T-cell (primary cell): ENCODE results near the gene RAX2. TPM values are rescaled to one million over a fixed set of nuclear protein-coding genes. Genes with fewer than 3 reads are reported as not detected.
A peak's percentile ranks its signal among the peaks of the same experiment; 100 is the strongest.

ENCODE experiments used
- ATAC-seq, 4 experiments: fragments of 200-7000 bp in 3 of 4; fragments of 150-1000 bp in 1 of 4; cut with Tn5 transposase; replicated peaks in 1 of 4; 1 replicate in 3 of 4; 2 replicates in 1 of 4; pipeline ENCODE4 v1.10.0; 2021; ENCODE audit warnings: moderate library complexity in 3 of 4, mild to moderate bottlenecking in 2 of 4, moderate number of reproducible peaks in 1 of 4
- CTCF ChIA-PET, 2 donors: fragments of 300-600 bp; sonication (Branson Sonifier 250); formaldehyde crosslinking; loops; one replicate each; lab custom pipeline; 2022; ENCODE audit warnings: antibody characterized with exemption in 2 of 2; lab: Charles Lee
- POLR2A ChIA-PET, 2 donors: fragments of 300-600 bp; sonication (Branson Sonifier 250); formaldehyde crosslinking; loops; one replicate each; lab custom pipeline; 2022; ENCODE audit warnings: antibody characterized with exemption in 2 of 2; lab: Charles Lee
- DNase-seq, 35 experiments: peaks; one replicate each; pipeline versions ENCODE4 v3.0.0 to v3.0.0-alpha.2; 2013 to 2023
- H3K27ac ChIP-seq: one replicate; pipeline ENCODE4 v1.5.1; 2013; ENCODE audit warnings: low read length
- H3K27me3 ChIP-seq, 2 experiments: replicated peaks in 1 of 2; 1 replicate in 1 of 2; 2 replicates in 1 of 2; pipeline versions ENCODE4 v1.6.1 to v1.7.0; 2013; ENCODE audit warnings: low read length in 1 of 2, mixed read lengths in 1 of 2; ENCODE audit not compliant: control insufficient read depth in 2 of 2, insufficient read depth in 2 of 2; ENCODE audit errors: extremely low read depth in 1 of 2
- H3K36me3 ChIP-seq, 2 donors: 1 replicate in 1 of 2; 2 replicates in 1 of 2; pipeline versions ENCODE4 v1.6.1 to v1.7.0; 2013; ENCODE audit warnings: low read length in 1 of 2; ENCODE audit not compliant: control insufficient read depth in 2 of 2, insufficient read depth in 1 of 2; ENCODE audit errors: extremely low read depth in 1 of 2
- H3K4me1 ChIP-seq, 2 experiments: 1 replicate in 1 of 2; 2 replicates in 1 of 2; pipeline versions ENCODE4 v1.6.1 to v1.7.0; 2013; ENCODE audit warnings: low read length in 2 of 2, mixed read lengths in 1 of 2; ENCODE audit not compliant: insufficient read depth in 2 of 2, control insufficient read depth in 1 of 2; ENCODE audit errors: extremely low read depth in 1 of 2
- H3K4me3 ChIP-seq, 2 donors: 1 replicate in 1 of 2; 2 replicates in 1 of 2; pipeline versions ENCODE4 v1.5.1 to v1.7.0; 2013; ENCODE audit warnings: mild to moderate bottlenecking in 2 of 2, low read length in 1 of 2, moderate library complexity in 1 of 2; ENCODE audit not compliant: control insufficient read depth in 1 of 2; ENCODE audit errors: extremely low read depth in 1 of 2
- H3K9me3 ChIP-seq: 2 replicates; pipeline ENCODE4 v1.7.0; 2013
- H3K27ac Mint-ChIP-seq, 2 donors: one replicate each; pipeline ENCODE4 v1.8.0; 2020 to 2021; ENCODE audit warnings: mild to moderate bottlenecking in 2 of 2, mixed read lengths in 2 of 2
- H3K27me3 Mint-ChIP-seq, 2 donors: one replicate each; pipeline ENCODE4 v1.8.0; 2021 to 2022; ENCODE audit warnings: mixed read lengths in 2 of 2
- H3K36me3 Mint-ChIP-seq: one replicate; pipeline ENCODE4 v1.8.0; 2021; ENCODE audit warnings: mixed read lengths
- H3K4me1 Mint-ChIP-seq, 3 donors: one replicate each; pipeline ENCODE4 v1.8.0; 2020 to 2022; ENCODE audit warnings: mixed read lengths in 3 of 3, mild to moderate bottlenecking in 1 of 3
- H3K4me3 Mint-ChIP-seq, 3 donors: one replicate each; pipeline ENCODE4 v1.8.0; 2020 to 2022; ENCODE audit warnings: mild to moderate bottlenecking in 3 of 3, mixed read lengths in 3 of 3, moderate library complexity in 3 of 3
- H3K9me3 Mint-ChIP-seq, 3 donors: one replicate each; pipeline ENCODE4 v1.8.0; 2020 to 2022; ENCODE audit warnings: mixed read lengths in 3 of 3
- WGBS: methylation state at CpG from one replicate; pipeline ENCODE4 v1.1.5; 2013; ENCODE audit warnings: missing lambda C conversion rate; ENCODE audit not compliant: insufficient coverage; 5-methylcytosine and 5-hydroxymethylcytosine counted together
- total RNA-seq, 35 experiments: library from RNA in 6 of 35; stranded (reverse) in 6 of 35; fragments of 120-200 nt in 1 of 35; gene quantifications; one replicate each; pipeline versions ENCODE4 v1.2.1 to v1.2.4 and lab custom pipeline; 2013 to 2026

RAX2 gene
- total RNA-seq, 5 donors from 2014 or later (not counting 1 experiment from before 2014, with no cell fraction given) = not detected

- Mint-ChIP-seq H3K27me3 (peaks cover 0 to 4% of the 10 kb centered on the region in 2 donors), H3K27ac (peak overlapping the region in 1 of 2 donors; percentile 53), H3K4me1 (peaks cover 16 to 25% (median 16%) of the 10 kb centered on the region in 3 donors), H3K36me3 (no peaks in the 10 kb centered on the region), H3K4me3 (peak overlapping the region in 2 of 3 donors; percentile 59 to 78), H3K9me3 (no peaks in the 10 kb centered on the region)
- Histone ChIP-seq H3K36me3 (no peaks in the 10 kb centered on the region), H3K4me3 (no peak overlapping the region), H3K27me3 (peaks cover 8 to 45% of the 10 kb centered on the region in 2 experiments), H3K27ac (no peak overlapping the region), H3K4me1 (peaks cover 7 to 34% of the 10 kb centered on the region in 2 experiments), H3K9me3 (no peaks in the 10 kb centered on the region)
- DNase-seq (no peak), ATAC-seq (no peak)
- POLR2A ChIA-PET = no interaction called here
- WGBS = no CpG with 5 or more reads among the region's 5 CpGs
- CTCF ChIA-PET = no interaction called here
Measured at GRCh38 chr19:3723110-3723488, 48.9 kb downstream of the RAX2 start.

- POLR2A ChIA-PET = no interaction called here
- no peak overlapping the region for H3K27ac ChIP-seq
- CTCF ChIA-PET = interaction anchor here (0.6 kb wide), 2 partner anchors 11 to 14 kb away, joined by 3 to 5 read pairs; partner anchors contain the start of gene TJP3 (in 1 of the 2)
- DNase-seq = no peak
- no peaks in the 10 kb centered on the region for H3K36me3 Mint-ChIP-seq
- peak overlapping the region in 1 of 2 donors; percentile 68 for H3K4me3 ChIP-seq
- peaks cover 8 to 45% of the 10 kb centered on the region in 2 experiments for H3K27me3 ChIP-seq
- H3K9me3 Mint-ChIP-seq = no peaks in the 10 kb centered on the region
- H3K4me3 Mint-ChIP-seq = peak overlapping the region; percentile 75 to 84 (median 78)
- no peaks in the 10 kb centered on the region for H3K36me3 ChIP-seq
- H3K27ac Mint-ChIP-seq = peak overlapping the region in 1 of 2 donors; percentile 53
- peaks cover 16 to 25% (median 16%) of the 10 kb centered on the region in 3 donors for H3K4me1 Mint-ChIP-seq
- peaks cover 7 to 34% of the 10 kb centered on the region in 2 experiments for H3K4me1 ChIP-seq
- 18% methylated on average over 17 of the region's 30 CpGs for WGBS
- no peaks in the 10 kb centered on the region for H3K9me3 ChIP-seq
- ATAC-seq = no peak
- H3K27me3 Mint-ChIP-seq = peaks cover 0 to 4% of the 10 kb centered on the region in 2 donors
Measured at GRCh38 chr19:3722443-3723109, 49.5 kb downstream of the RAX2 start.

DNA sequence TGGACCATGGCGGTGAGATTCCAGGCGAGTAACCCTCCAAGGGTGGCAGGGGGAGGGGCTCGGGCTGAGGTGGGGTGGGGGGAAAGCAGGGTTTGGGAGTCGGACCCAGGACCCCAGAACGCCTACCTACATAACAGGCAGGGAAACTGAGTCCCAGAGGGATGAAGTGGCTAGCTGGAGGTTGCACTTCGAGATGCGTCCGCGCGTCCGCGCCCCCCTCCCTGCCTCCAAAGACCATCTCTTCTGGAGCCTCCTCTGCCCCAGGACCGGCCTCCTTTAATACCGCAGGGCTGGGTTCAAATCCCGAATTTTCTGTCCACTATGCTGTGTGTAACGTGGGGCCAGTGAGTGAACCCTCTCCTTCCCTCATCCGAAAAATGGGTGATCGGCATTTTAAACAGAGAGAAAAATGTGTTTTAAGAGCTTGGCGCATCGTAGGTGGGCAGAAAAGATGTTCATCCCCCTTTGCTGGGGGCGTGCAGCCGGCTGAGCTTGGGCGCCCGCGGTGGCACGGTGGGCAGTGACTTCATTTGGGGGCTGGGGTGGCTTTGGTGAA lies 50.1 kb downstream of the RAX2 start:
- Mint-ChIP-seq H3K4me3 (peak overlapping the region; percentile 75 to 84 (median 78)), H3K27me3 (peaks cover 0 to 4% of the 10 kb centered on the region in 2 donors), H3K9me3 (no peaks in the 10 kb centered on the region), H3K4me1 (peaks cover 16 to 25% (median 16%) of the 10 kb centered on the region in 3 donors), H3K36me3 (no peaks in the 10 kb centered on the region), H3K27ac (peak overlapping the region in 1 of 2 donors; percentile 41)
- ATAC-seq (no peak), DNase-seq (no peak)
- Histone ChIP-seq H3K27ac (no peak overlapping the region), H3K4me3 (peak overlapping the region; percentile 47 to 68), H3K36me3 (no peaks in the 10 kb centered on the region), H3K9me3 (no peaks in the 10 kb centered on the region), H3K4me1 (peaks cover 7 to 34% of the 10 kb centered on the region in 2 experiments), H3K27me3 (peaks cover 8 to 45% of the 10 kb centered on the region in 2 experiments)
- 0% methylated on average over 1 of the region's 26 CpGs for WGBS
- POLR2A ChIA-PET = no interaction called here
- CTCF ChIA-PET = interaction anchor here (0.5 to 0.6 kb wide), 3 partner anchors 12 to 249 kb away, joined by 3 to 5 read pairs (median 5); partner anchors contain the start of gene TJP3 (in 1 of the 2)

DNA sequence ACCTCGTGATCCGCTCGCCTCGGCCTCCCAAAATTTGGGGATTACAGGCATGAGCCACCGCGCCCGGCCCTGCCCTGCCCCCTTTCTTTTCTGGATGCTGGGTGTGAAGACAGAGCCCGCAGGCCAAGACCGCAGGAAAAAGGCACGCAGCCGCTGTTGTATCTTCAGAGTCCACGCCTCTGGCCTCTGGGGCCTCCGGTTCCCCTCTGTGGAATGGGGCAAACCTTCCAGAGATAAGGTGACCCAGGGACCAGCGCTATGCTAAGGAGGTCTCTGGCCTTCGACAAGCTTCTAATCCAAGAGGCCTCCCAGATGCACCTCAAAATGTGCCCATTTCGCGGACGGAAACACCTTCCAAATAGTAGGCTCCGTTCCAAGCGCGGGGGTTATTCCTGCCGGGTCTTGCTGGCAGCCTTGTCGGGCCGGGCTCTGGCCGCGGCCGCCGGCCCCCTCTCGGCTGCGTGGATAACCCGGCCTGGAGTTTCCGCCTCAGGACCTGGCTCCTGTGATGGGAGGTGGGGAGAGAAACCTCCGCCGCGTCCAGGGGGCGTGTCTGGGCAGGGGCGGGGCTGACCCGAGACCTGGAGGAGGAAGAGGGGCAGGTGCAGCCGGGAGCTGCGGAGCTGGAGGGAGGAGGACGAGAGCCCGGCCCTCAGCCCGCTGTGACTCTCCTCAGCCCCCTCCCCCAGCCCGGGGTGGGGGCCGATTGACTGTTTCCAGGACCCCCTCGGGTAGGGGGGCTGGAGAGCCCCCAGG lies 50.7 kb downstream of the RAX2 start:
- Histone ChIP-seq H3K36me3 (no peaks in the 10 kb centered on the region), H3K4me1 (peaks cover 7 to 34% of the 10 kb centered on the region in 2 experiments), H3K4me3 (peak overlapping the region; percentile 47 to 68), H3K27me3 (peaks cover 8 to 45% of the 10 kb centered on the region in 2 experiments), H3K9me3 (no peaks in the 10 kb centered on the region), H3K27ac (no peak overlapping the region)
- H3K9me3 Mint-ChIP-seq = no peaks in the 10 kb centered on the region
- no peak overlapping the region for H3K27ac Mint-ChIP-seq
- H3K4me1 Mint-ChIP-seq = peaks cover 16 to 25% (median 16%) of the 10 kb centered on the region in 3 donors
- H3K4me3 Mint-ChIP-seq = peak overlapping the region; percentile 75 to 84 (median 78)
- H3K36me3 Mint-ChIP-seq = no peaks in the 10 kb centered on the region
- 27% methylated on average over 29 of the region's 46 CpGs for WGBS
- H3K27me3 Mint-ChIP-seq = peaks cover 0 to 4% of the 10 kb centered on the region in 2 donors
- CTCF ChIA-PET = interaction anchor here in 1 of 2 donors (0.5 to 0.9 kb wide), 2 partner anchors 41 to 248 kb away, joined by 3 to 5 read pairs; partner anchors contain the start of gene MRPL54
- peak; percentile 92 to 97 (median 95) for ATAC-seq
- DNase-seq = peak; percentile 67 to 89 (median 80)
- POLR2A ChIA-PET = no interaction called here

DNA sequence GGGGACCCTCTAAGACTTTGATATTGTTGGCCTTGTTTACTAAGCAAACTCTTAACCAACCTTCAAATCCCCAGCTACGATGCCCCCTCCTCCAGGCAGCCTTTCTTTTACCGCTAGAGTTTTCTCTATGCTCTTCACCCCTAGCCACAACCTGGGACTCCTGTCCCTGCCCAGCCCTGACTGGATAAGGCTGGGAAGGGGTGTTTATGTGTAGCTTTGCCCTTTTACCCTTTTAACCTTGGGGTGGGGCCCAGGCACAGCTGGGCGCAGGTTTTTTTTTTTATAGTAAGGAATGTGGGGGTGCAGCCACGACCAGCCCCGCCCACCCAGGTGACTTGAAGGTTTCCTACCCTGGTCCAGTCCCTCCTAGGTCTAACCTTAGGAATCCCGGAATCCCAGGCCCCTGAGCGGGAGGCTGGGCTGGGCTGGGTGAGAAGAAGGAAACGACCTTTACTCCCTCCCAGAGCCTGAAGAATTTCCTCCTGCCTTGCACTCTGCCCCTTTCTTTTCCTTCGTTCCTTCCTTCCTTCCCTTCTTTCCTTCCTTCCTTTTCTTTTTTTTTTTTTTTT lies 51.6 kb downstream of the RAX2 start:
- peaks cover 8 to 45% of the 10 kb centered on the region in 2 experiments for H3K27me3 ChIP-seq
- Mint-ChIP-seq H3K27me3 (peaks cover 0 to 4% of the 10 kb centered on the region in 2 donors), H3K36me3 (no peaks in the 10 kb centered on the region), H3K4me3 (peak overlapping the region in 2 of 3 donors; percentile 75 to 78), H3K9me3 (no peaks in the 10 kb centered on the region), H3K4me1 (peaks cover 16 to 25% (median 16%) of the 10 kb centered on the region in 3 donors), H3K27ac (no peak overlapping the region)
- H3K4me1 ChIP-seq = peaks cover 7 to 34% of the 10 kb centered on the region in 2 experiments
- H3K36me3 ChIP-seq = no peaks in the 10 kb centered on the region
- DNase-seq = no peak
- ATAC-seq = no peak
- H3K27ac ChIP-seq = no peak overlapping the region
- no peak overlapping the region for H3K4me3 ChIP-seq
- CTCF ChIA-PET = interaction anchor here (0.9 kb wide), 2 partner anchors 42 to 102 kb away, joined by 3 to 4 read pairs; partner anchors contain the start of gene MRPL54 (in 1 of the 2)
- WGBS = 40% methylated on average over 1 of the region's 9 CpGs
- POLR2A ChIA-PET = no interaction called here
- H3K9me3 ChIP-seq = no peaks in the 10 kb centered on the region
